Measurements from ENCODE around the gene SHLD1. TPM values are rescaled to one million over a fixed set of nuclear protein-coding genes. Genes with fewer than 3 reads are reported as not detected.

Gene SHLD1
- polyA plus RNA-seq, 1 donor from 2014 or later: 15.3 TPM

GRCh38 chr20:5862703-5863039, 112.5 kb downstream of the SHLD1 start:
- no peak overlapping the region for H3K4me3 ChIP-seq (ENCODE audit: low read length)
- no peaks in the 10 kb centered on the region for H3K79me2 ChIP-seq (replicated peaks; ENCODE audit: insufficient read depth, low read length)
- no peak overlapping the region for H3K9ac ChIP-seq (ENCODE audit: low read length)
- no peaks in the 10 kb centered on the region for H4K20me1 ChIP-seq (ENCODE audit: insufficient read depth)
- H3K9me3 ChIP-seq (ENCODE audit: low read length): no peaks in the 10 kb centered on the region
- no peak overlapping the region for H3K4me2 ChIP-seq (ENCODE audit: low read length)
- H3F3A ChIP-seq (ENCODE audit: insufficient read depth, low read length, poor library complexity, severe bottlenecking): no peaks in the 10 kb centered on the region
- no peaks in the 10 kb centered on the region for H3K9me2 ChIP-seq (ENCODE audit: insufficient read depth, low read length)
- no peaks in the 10 kb centered on the region for H3K27me3 ChIP-seq (ENCODE audit: insufficient read depth, low read depth, low read length)
- no peak overlapping the region for H3K27ac ChIP-seq (ENCODE audit: low read length)
- TF ChIP-seq EP300 (conservative IDR thresholded peaks at IDR 0.05; ENCODE audit: poor library complexity, severe bottlenecking): no peak
- no peak for TF ChIP-seq TAF1 (IDR thresholded peaks at IDR 0.05; ENCODE audit: low read depth)
- no peak for TF ChIP-seq MXI1 (conservative IDR thresholded peaks at IDR 0.05; ENCODE audit: poor library complexity, severe bottlenecking)
- TF ChIP-seq EZH2 (IDR thresholded peaks at IDR 0.05; ENCODE audit: borderline replicate concordance, insufficient read depth, low read length, poor library complexity, severe bottlenecking): no peak
- TF ChIP-seq CTCF (IDR thresholded peaks at IDR 0.05; ENCODE audit: poor library complexity, severe bottlenecking): no peak
- no peak for TF ChIP-seq POLR2AphosphoS5 (IDR thresholded peaks at IDR 0.05)
- TF ChIP-seq REST (IDR thresholded peaks at IDR 0.05; ENCODE audit: borderline replicate concordance): no peak
- no peak for TF ChIP-seq RAD21 (conservative IDR thresholded peaks at IDR 0.05)
- no peak for TF ChIP-seq SMC3 (conservative IDR thresholded peaks at IDR 0.05; ENCODE audit: poor library complexity)
- no peaks in the 10 kb centered on the region for H3K36me3 ChIP-seq (ENCODE audit: insufficient read depth, low read length)
- H2AFZ ChIP-seq (ENCODE audit: low read depth, low read length): no peak overlapping the region

- Histone ChIP-seq H3K36me3 (ENCODE audit: insufficient read depth, low read length) (no peaks in the 10 kb centered on the region), H3K9me3 (ENCODE audit: low read length) (no peaks in the 10 kb centered on the region), H3K79me2 (replicated peaks; ENCODE audit: insufficient read depth, low read length) (no peaks in the 10 kb centered on the region), H3K9me2 (ENCODE audit: insufficient read depth, low read length) (no peaks in the 10 kb centered on the region), H3K4me3 (ENCODE audit: low read length) (no peak overlapping the region), H2AFZ (ENCODE audit: low read depth, low read length) (no peak overlapping the region), H3F3A (ENCODE audit: insufficient read depth, low read length, poor library complexity, severe bottlenecking) (no peaks in the 10 kb centered on the region), H3K9ac (ENCODE audit: low read length) (no peak overlapping the region), H3K27me3 (ENCODE audit: insufficient read depth, low read depth, low read length) (no peaks in the 10 kb centered on the region), H3K27ac (ENCODE audit: low read length) (no peak overlapping the region), H3K4me2 (ENCODE audit: low read length) (no peak overlapping the region), H4K20me1 (ENCODE audit: insufficient read depth) (no peaks in the 10 kb centered on the region)
- TF ChIP-seq EZH2 (IDR thresholded peaks at IDR 0.05; ENCODE audit: borderline replicate concordance, insufficient read depth, low read length, poor library complexity, severe bottlenecking) (no peak), RAD21 (conservative IDR thresholded peaks at IDR 0.05) (no peak), CTCF (IDR thresholded peaks at IDR 0.05; ENCODE audit: poor library complexity, severe bottlenecking) (no peak), EP300 (conservative IDR thresholded peaks at IDR 0.05; ENCODE audit: poor library complexity, severe bottlenecking) (no peak)
Observed at GRCh38 chr20:5863040-5863833, 113.0 kb downstream of the SHLD1 start.
